GM18858 (cell line): ENCODE measurements around the gene DNPH1.

Experiments used
- ATAC-seq: cut with Tn5 transposase; IDR thresholded peaks from one replicate; pipeline ENCODE4 v1.9.1; 2021; ENCODE audit not compliant: unreplicated experiment

The DNPH1 gene

DNA sequence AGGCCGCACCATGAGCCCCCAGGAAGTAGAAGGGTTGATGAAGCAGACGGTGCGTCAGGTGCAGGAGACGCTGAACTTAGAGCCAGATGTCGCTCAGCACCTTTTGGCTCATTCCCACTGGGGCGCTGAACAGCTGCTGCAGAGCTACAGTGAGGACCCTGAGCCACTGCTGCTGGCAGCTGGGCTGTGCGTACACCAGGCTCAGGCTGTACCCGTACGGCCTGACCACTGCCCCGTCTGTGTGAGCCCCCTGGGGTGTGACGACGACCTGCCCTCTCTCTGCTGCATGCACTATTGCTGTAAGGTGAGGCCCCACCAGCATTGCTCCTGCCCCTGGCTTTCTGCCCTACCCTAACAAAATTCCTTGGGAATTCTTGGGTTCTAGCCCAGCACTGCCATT is 13.1 kb downstream of the DNPH1 start:
- ATAC-seq, result no peak

DNA sequence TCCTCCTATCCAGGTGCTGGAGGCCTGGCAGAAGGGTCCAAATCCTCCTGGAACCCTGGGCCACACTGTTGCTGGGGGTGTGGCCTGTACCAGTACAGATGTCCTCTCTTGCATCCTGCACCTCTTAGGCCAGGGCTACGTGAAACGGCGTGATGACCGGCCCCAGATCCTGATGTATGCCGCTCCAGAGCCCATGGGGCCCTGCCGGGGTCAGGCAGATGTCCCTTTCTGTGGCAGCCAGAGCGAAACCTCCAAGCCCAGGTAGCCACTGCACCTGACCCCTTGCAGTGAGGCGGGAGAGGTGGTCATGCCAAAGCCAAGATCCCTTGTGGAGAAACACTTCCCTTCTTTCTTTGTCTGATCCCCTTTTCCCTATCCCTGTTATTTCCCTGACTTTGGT is 14.2 kb downstream of the DNPH1 start:
- ATAC-seq, result no peak

DNA sequence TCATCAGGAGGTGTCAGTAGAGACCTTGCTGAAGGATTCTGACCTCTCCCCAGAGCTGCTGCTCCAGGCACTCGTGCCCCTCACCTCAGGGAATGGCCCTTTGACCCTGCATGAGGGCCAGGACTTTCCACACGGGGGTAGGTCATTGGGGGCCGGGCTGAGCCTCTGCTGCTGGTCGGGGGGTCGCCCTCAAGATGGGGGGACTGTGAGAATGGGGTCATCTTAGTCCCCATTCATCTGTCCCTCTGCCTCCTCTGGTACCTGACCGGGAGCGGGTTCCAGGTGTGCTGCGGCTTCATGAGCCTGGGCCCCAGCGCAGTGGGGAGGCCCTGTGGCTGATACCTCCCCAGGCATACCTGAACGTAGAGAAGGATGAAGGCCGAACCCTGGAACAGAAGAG is 15.8 kb downstream of the DNPH1 start:
- ATAC-seq, result no peak

DNA sequence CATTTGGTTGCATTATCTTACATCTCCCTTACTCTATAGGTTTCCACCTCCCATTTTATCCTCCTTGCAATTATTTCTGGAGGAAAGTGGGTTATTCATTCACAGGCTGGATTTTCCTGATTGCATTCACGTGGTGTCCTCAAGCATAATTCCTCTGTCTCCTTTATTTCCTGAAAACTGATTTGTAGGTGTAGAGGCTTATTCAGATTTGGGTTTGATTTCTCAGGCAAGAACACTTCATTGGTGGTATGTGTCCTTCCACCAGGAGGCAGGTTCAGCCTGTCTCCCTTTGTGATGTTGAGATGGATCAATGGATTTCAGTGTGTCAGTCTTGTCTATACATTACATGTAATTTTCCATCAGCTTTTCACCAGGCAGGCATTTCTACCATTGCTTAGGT is 17.3 kb downstream of the DNPH1 start:
- ATAC-seq, result no peak

DNA sequence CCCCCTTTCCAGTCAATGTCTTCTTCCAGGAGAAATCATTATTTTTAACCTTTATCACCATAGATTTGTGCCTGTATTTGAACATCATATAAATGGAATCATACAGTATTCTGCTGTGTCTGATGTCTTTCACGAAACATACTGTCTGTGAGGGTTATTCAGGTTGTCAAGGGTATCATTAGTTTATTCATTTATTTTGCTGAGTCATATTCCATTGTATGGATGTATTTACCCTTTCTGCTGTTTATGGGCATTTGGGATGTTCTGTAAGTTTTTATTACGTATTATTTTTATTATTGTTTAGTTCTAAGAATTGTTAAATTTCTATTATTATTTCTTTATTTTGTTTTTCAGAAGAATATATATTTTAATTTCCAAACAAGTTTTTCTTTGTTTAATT is 22.0 kb downstream of the DNPH1 start:
- ATAC-seq, result no peak

DNA sequence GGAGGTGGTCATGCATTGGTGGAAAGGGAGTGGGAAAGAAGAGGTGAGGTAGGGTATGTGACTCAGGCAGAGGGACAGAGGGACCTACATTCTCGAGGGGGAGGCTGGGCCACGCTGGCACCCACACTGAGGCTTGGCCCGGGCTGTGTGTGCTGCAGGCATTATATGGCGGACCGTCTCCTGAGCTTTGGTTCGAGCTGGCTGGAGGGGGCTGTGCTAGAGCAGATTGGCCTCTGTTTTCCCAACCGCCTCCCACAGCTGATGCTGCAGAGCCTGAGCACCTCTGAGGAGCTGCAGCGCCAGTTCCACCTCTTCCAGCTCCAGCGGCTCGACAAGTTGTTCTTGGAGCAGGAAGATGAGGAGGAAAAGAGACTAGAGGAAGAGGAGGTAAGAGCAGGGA is 23.4 kb downstream of the DNPH1 start:
- no peak for ATAC-seq

DNA sequence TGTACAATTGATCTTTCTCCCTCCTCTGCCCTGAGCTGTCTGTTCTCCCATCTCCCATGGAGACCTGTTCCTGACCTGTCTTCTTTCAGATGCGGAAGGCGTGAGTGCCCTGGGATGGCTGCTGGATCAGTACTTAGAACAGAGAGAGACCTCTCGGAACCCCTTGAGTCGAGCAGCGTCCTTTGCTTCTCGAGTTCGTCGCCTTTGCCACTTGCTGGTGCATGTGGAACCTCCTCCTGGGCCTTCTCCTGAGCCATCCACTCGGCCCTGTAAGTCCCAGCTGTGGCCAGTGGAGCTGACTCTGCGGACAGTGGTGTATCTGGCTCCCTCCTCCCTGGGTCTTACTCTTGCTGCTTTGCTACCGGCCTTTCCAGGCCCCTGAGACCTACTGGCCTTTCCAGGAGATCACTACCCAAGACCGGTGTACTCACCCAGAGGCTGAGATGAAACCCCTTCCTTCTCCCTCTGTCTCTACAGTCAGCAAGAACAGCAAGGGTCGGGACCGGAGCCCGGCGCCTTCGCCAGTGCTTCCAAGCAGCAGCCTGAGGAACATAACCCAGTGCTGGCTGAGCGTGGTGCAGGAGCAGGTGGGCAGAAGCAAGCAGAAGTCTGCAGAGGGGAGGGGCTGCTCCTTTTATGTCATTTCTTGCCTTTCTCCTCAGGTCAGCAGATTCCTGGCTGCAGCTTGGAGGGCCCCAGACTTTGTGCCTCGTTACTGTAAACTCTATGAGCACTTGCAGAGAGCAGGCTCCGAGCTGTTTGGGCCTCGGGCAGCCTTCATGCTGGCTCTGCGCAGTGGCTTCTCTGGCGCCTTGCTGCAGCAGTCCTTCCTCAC is 24.8 kb downstream of the DNPH1 start:
- no peak for ATAC-seq

DNA sequence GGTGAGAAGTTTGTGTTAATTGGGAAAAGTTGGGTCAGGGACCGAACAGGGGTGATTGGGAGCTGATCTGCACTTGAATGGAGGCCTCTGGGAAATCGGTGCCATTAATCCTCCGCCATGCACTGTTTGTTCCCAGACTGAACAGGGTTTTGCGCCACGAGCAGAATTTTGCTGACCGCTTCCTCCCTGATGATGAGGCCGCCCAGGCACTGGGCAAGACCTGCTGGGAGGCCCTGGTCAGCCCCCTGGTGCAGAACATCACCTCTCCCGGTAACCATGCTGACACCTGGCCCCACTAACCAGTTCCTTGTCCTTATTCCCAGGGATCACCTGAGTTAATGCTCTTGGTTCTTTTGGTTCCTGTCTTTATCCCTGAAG is 25.6 kb downstream of the DNPH1 start:
- ATAC-seq, result no peak

DNA sequence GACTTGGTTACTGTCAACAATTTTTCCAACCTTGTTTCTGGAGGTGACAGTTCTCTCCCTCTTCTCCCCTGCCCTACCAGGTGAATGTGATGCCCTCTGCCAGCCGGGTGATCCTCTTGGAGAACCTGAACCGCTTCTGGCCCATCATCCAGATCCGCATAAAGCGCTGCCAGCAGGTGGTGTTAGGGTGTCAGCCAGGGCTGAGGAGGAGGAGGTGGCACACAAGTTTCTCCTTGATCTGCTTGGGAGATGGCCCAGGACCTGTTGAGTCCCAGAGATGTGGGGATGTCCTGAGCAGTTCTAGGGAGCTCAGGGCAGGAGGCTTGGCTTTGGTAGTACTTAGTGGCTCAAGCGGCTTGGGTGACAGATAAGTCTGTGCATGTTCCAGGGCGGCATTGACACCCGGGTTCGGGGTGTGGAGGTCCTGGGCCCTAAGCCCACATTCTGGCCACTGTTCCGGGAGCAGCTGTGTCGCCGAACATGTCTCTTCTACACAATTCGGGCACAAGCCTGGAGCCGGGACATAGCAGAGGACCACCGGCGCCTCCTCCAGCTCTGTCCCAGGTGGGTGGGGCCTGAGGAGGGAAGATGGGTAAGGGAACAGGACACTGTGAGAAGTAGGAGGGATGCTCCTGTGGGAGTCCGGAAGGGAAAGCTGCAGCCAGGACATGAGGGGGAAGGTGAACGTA is 26.1 kb downstream of the DNPH1 start:
- no peak for ATAC-seq

DNA sequence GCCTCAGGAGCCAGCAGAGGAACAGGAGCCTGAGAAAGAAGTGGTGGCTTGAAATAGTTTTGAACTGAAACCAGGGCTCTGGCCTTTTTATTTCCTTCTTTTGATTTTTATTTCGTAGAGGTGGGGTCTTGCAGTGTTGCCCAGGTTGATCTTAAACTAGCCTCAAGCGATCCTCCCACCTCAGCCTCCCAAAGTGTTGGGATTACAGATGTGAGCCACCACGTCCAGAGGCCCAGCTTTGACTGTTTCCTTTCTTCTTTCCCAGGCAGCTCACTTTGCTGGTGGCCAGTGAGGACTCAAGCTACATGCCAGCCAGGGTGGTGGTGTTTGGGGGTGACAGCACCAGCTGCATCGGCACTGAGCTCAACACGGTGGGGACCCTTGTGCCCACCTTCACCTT is 26.8 kb downstream of the DNPH1 start:
- ATAC-seq, result no peak

DNA sequence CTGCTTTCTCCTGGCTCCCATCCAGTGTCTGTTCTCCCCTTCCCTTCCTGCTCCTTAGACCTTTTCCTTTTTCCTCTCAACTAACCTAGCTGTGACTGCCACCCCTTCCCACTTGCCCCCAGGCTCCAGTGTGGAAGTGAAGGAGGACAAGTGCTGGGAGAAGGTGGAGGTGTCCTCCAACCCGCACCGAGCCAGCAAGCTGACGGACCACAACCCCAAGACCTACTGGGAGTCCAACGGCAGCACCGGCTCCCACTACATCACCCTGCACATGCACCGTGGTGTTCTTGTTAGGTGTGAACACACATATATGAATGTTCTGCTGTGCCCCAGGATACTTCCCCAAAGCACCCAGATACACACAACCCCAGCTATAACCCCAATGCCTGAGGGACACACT is 28.7 kb downstream of the DNPH1 start:
- no peak for ATAC-seq

DNA sequence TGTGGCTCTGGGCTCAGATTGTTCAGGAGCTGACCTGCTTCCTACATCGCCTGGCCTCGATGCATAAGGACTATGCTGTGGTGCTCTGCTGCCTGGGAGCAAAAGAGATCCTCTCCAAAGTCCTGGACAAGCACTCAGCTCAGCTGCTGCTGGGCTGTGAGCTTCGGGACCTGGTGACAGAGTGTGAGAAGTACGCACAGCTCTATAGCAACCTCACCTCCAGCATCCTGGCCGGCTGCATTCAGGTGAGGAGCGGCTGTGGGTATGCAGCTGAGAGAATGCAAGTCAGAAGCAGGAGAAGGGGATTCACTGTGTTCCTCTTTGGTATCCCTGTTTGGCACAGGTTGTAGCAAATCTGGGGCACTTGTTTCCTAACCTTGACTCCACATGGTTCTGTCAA is 29.4 kb downstream of the DNPH1 start:
- ATAC-seq, result no peak

DNA sequence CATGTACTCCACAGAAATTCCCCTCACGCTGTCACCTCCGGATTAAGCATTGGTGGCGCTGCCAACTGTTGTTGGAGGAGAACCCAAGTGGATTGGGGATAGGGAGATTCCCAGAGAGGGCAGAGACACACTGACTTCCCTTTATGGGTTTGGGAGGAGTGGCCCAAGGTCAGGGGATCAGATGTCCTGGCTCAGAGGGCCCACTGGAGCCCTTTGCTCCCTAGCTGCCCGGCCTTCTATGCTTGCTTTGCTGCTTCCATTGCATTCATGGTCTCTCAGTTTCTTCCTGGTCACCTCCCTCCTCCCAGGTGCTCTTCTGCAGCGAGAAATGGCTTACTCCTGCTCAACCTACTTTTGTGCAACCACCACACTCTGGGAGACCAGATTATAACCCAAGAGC is 32.9 kb downstream of the DNPH1 start:
- no peak for ATAC-seq

DNA sequence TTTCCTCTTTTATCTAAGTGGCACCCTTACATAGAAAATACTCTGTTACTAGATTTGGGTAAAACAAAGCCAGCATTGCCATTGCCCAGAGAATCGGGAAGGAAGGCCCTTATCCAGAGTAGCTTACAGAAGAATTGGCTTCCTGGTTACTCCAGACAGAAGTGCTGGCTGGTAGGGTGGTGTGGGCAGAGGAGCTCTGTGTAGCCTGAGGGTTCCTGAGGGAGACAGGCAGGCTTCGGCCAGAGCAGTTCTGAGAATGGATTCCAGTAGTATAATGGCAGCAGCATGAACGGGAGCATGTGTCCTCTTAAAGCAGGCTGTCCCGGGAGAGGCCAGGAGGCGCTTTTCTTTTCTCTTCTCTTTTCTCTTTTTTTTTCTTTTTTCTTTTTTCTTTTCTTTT is 35.4 kb downstream of the DNPH1 start:
- ATAC-seq, result no peak

DNA sequence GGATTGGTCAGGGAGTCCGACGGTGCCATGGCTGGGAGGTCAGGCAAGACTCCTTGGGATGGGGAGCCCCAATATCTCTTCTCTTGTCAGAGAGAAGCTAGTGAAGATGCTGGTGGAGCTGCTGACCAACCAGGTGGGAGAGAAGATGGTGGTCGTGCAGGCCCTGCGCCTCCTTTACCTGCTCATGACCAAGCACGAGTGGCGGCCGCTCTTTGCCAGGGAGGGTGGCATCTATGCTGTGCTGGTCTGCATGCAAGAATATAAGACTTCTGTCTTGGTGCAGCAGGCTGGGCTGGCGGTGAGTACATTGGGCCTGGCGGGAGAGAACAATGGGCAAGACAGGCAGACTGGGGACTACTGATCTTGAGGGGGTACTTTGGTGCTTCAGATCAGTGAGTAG is 36.4 kb downstream of the DNPH1 start:
- ATAC-seq, result no peak

DNA sequence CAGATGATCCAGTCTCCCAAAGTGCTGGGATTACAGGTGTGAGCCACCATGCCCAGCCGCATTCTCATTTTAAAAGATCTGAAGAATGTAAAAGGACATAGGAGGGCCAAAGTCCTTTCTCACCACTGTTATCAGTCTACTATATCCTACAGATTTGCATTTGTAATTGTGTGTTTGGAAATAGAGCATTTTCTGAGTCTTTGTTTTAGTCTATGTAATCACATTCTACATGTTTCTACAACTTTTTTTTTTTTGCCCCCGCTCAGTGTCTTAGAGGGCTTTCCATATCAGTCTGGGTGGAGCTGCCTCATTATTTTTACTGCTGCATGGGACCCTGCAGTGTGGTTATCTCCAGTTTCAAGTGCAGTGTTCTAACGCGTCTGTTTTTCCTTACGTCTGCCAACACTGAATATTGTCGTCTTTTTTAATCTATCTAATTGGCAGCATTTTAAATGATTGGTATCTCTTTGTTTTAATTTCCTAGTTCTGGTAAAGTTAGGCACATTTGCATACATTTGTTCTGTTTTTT is 39.4 kb downstream of the DNPH1 start:
- ATAC-seq, result no peak

DNA sequence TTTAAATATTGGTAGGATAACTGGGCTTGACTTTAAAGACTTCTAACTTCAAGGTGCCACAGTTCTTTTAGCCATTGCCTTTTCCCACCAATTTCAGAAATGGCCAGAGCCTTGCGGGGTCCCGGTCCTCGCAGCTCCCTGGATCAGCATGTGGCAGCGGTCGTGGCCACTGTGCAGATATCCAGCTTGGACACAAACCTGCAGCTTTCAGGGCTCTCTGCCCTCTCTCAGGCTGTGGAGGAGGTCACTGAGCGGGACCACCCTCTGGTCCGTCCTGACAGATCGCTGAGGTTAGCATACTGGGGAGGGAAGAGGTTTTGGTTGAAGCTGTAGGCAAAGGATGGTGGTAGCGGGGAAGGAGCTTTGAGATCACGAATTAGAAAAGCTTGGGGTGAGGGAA is 40.9 kb downstream of the DNPH1 start:
- no peak for ATAC-seq

DNA sequence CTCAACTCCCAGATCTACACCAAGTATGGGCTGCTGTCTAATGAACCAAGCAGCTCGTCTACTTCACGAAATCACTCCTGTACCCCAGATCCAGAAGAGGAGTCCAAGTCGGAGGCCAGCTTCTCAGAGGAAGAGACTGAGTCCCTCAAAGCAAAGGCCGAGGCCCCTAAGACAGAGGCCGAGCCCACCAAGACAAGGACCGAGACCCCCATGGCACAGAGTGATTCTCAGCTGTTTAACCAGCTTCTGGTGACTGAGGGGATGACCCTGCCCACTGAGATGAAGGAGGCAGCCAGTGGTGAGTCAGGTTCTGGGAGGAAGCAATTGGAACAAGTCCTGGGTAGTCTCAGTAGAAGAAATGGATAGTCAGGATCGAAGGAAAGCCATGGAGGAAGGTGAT is 41.5 kb downstream of the DNPH1 start:
- no peak for ATAC-seq

DNA sequence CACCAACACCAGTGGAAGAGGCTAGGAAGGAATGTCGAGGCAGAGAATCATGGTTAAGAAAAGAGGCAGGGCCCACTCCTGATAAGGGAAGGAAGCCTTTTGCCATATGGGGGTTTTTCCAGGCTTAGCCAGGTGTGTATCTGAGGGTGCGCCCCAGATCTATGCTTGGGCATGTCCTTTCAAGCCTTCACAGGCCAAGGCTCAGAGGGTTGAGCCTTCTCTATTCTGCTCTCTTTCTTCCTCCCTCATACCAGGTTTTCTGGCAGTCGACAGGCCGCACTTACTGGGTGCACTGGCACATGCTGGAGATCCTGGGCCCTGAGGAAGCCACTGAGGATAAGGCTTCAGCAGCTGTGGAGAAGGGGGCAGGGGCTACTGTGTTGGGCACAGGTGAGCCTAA is 42.6 kb downstream of the DNPH1 start:
- no peak for ATAC-seq

DNA sequence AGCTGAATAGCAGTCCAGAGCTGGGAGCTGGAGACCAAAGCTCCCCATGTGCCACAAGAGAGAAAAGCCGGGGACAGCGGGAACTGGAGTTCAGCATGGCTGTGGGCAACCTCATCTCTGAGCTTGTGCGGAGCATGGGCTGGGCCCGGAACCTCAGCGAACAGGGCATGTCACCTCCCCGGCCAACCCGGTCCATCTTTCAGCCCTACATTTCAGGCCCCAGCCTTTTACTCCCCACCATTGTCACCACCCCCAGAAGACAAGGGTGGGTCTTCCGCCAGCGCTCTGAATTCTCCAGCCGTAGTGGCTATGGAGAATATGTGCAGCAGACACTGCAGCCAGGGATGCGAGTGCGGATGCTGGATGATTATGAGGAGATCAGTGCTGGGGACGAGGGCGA is 43.3 kb downstream of the DNPH1 start:
- no peak for ATAC-seq

DNA sequence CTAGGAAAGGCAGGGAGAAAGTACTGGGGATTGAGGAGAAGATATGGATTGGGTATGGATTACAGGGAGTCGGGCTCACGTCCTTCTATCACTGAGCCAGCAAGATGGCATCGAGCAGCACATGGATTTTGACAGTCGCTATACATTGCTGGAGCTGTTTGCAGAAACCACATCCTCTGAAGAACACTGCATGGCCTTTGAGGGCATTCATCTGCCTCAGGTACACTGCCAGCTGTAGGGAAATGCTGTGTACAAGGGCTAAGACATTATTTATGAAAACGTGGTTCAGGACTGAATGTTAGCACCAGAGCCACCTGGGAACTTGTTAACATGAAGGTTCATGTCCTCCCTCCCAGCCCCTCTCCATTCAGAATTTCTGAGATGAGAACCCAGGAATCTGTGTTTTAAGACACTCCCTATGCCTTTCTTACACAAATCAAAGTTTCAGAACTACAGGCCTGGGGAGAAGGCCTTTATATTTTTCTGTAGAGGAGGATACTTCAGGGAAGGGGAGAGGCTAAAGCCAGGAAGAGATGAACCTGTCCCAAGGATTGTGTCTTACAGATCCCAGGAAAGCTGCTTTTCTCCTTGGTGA is 43.8 kb downstream of the DNPH1 start:
- no peak for ATAC-seq
